GM12892 (cell line): Measurements from ENCODE around the gene ACTG1.

Experiments used
- POLR2A ChIP-seq: IDR thresholded peaks from 2 replicates; pipeline ENCODE4 v1.6.1; 2011; ENCODE audit warnings: low read depth, low read length, control low read depth
- POLR2AphosphoS5 ChIP-seq: IDR thresholded peaks from 2 replicates; pipeline ENCODE4 v1.6.1; 2011; ENCODE audit warnings: low read depth, low read length, control low read depth

DNA sequence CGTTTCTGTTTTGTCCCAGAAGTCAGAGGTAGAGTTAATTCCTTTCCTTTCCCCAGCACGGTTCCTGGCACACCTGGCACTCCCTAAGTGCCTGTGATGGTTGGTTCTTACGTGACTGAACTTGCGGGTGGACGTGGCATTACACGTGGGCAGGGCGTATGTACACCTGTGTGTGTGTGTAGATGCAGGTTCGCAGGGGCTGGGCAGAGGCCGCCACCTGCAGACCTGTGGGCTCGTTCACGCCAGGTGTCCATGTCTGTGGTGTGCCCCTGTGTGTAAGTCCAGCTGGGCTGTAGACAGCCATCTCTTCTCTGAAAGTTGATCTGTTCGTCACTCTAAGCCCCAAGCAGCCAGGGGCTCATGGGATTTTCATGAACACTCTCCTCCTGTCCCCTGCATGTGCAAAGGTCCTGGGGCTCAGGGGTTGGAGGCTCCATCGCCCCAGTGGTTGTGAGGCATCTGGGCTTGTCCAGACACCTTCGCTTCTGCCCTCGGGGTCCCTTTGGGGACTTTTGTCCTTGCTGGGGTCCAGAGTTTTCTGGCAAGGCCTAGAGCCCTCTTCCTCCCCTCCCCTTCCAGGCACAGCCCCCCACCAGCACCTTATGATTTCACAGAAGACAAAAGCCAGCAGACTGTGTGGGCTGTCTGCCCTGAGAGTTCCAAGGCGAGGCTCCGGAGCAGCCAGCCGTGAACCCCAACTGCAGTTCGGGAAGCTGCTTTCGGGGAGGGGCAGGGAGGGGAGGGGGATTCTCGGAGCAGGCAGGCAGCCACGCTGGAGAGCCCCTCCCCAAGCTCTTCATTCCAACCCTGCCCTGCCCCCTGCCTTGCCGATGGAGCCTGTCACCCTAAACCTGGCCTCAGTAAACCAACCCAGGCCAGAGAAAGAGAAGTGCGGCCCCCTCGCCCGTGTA is 10.1 kb upstream of the ACTG1 start:
- TF ChIP-seq POLR2A, result no peak
- no peak for TF ChIP-seq POLR2AphosphoS5
